GM20000 (cell line): ENCODE data around the gene WASL.

Experiments
- DNase-seq: peaks from one replicate; pipeline ENCODE4 v3.0.0; 2012; ENCODE audit warnings: low spot score
- CTCF ChIP-seq: IDR thresholded peaks from 2 replicates; pipeline ENCODE4 v1.5.1; 2012; ENCODE audit warnings: mild to moderate bottlenecking, control low read depth; ENCODE audit errors: extremely low read depth, missing control alignments

Gene WASL

GRCh38 chr7:123750389-123751230, 1.8 kb upstream of the WASL start:
- DNase-seq: no peak
- TF ChIP-seq CTCF: no peak

- peak; percentile 52 for DNase-seq
- no peak for TF ChIP-seq CTCF
These were observed 694 bp upstream of the WASL start for GRCh38 chr7:123749537-123749857.

- peak; percentile 65 for DNase-seq
- TF ChIP-seq CTCF: no peak
These were observed 551 bp downstream of the WASL start for GRCh38 chr7:123748171-123748733.

GRCh38 chr7:123747620-123748141, 1.1 kb downstream of the WASL start:
- peak; percentile 51 for DNase-seq
- TF ChIP-seq CTCF: no peak

- peak; percentile 42 for DNase-seq
- TF ChIP-seq CTCF: no peak
These were observed 1.8 kb downstream of the WASL start for GRCh38 chr7:123746931-123747488.

GRCh38 chr7:123746055-123746454, 2.7 kb downstream of the WASL start:
- no peak for DNase-seq
- no peak for TF ChIP-seq CTCF

- TF ChIP-seq CTCF: no peak
- no peak for DNase-seq
These were observed 3.4 kb downstream of the WASL start for GRCh38 chr7:123745437-123745836.
